ENCODE data around the gene DCAF11. TPM values are rescaled to one million over a fixed set of nuclear protein-coding genes. Genes with fewer than 3 reads are reported as not detected.
A peak's percentile ranks its signal among the peaks of the same experiment; 100 is the strongest.

Gene DCAF11
- 18.1 TPM for polyA plus RNA-seq (2013, experiment 1 of 2)
- polyA plus RNA-seq (2013, experiment 2 of 2): 18.7 TPM

- peak within 1 kb of the TSS; percentile 98 for H3K27ac ChIP-seq (ENCODE audit: low read length, poor library complexity, severe bottlenecking)
- H3K9ac ChIP-seq (ENCODE audit: low read length): peak within 1 kb of the TSS; percentile 97
- peak within 1 kb of the TSS; percentile 85 to 95 for H3K4ac ChIP-seq (ENCODE audit: low read depth in 1 of 2, low read length in 2 of 2)
- no peaks in the 10 kb centered on the region for H3K27me3 ChIP-seq (ENCODE audit: control insufficient read depth in 1 of 2, insufficient read depth in 1 of 2, low read length in 2 of 2)
- H4K91ac ChIP-seq (ENCODE audit: low read length): peak within 1 kb of the TSS; percentile 98
- H4K8ac ChIP-seq (ENCODE audit: low read length): peak within 1 kb of the TSS; percentile 96
- H3K23ac ChIP-seq (ENCODE audit: low read length in 2 of 2): peak within 1 kb of the TSS in 1 of 2 experiments; percentile 16
- peak within 1 kb of the TSS; percentile 97 to 99 for H2BK12ac ChIP-seq (ENCODE audit: low read length in 2 of 2)
- peak within 1 kb of the TSS; percentile 83 for H3K4me2 ChIP-seq (ENCODE audit: low read length, poor library complexity, severe bottlenecking)
- peak within 1 kb of the TSS in 1 of 2 experiments; percentile 98 for H3K14ac ChIP-seq (ENCODE audit: low read length in 2 of 2)
- H3K79me1 ChIP-seq (replicated peaks; ENCODE audit: low read length, poor library complexity, severe bottlenecking): peaks cover 26% of the 10 kb centered on the region
- H3K9me3 ChIP-seq (ENCODE audit: control insufficient read depth, low read length): no peaks in the 10 kb centered on the region
- H2BK15ac ChIP-seq (ENCODE audit: low read depth, poor library complexity, severe bottlenecking): peak within 1 kb of the TSS; percentile 98
- peaks cover 7% of the 10 kb centered on the region for H3K4me1 ChIP-seq (ENCODE audit: control insufficient read depth, insufficient read depth, low read depth, low read length)
- under 1% methylated on average over 46 of the region's 65 CpGs for WGBS
- H2BK120ac ChIP-seq (ENCODE audit: low read depth, low read length): peak within 1 kb of the TSS; percentile 93
- H3K18ac ChIP-seq (ENCODE audit: low read depth in 1 of 2, low read length in 2 of 2): peak within 1 kb of the TSS; percentile 98
- peak within 1 kb of the TSS; percentile 85 for H2AFZ ChIP-seq (ENCODE audit: low read depth, low read length)
- peak within 1 kb of the TSS; percentile 49 for H2AK5ac ChIP-seq (ENCODE audit: low read length, severe bottlenecking)
- peak within 1 kb of the TSS; percentile 89 to 91 for H3K4me3 ChIP-seq (ENCODE audit: insufficient read depth in 1 of 2, low read depth in 1 of 2, low read length in 2 of 2)
- peaks cover 25 to 30% of the 10 kb centered on the region in 2 experiments for H3K36me3 ChIP-seq (ENCODE audit: control insufficient read depth in 1 of 2, insufficient read depth in 2 of 2, low read depth in 1 of 2, low read length in 2 of 2)
- peak; percentile 100 for DNase-seq
- peak within 1 kb of the TSS; percentile 96 for H2BK5ac ChIP-seq (ENCODE audit: low read depth, low read length, poor library complexity, severe bottlenecking)
Measured at GRCh38 chr14:24114532-24115421, at the start of gene DCAF11, which contains the start of gene NRL. TSS of gene DCAF11 (plus strand) at chr14:24114777. CDS start at chr14:24115595, 818 bp downstream. TSS of gene NRL (minus strand) at chr14:24114949. CDS start at chr14:24082848, 32,101 bp downstream.

GRCh38 chr14:24064856-24065255 lies 49.7 kb upstream of the DCAF11 start:
- H2BK15ac ChIP-seq (ENCODE audit: low read depth, poor library complexity, severe bottlenecking): no peak overlapping the region
- no peak overlapping the region for H2BK12ac ChIP-seq (ENCODE audit: low read length in 2 of 2)
- H3K4ac ChIP-seq (ENCODE audit: low read depth in 1 of 2, low read length in 2 of 2): no peak overlapping the region
- peaks cover 3% of the 10 kb centered on the region for H3K4me1 ChIP-seq (ENCODE audit: control insufficient read depth, insufficient read depth, low read depth, low read length)
- H3K18ac ChIP-seq (ENCODE audit: low read depth in 1 of 2, low read length in 2 of 2): no peak overlapping the region
- no peak overlapping the region for H4K8ac ChIP-seq (ENCODE audit: low read length)
- no peak overlapping the region for H3K27ac ChIP-seq (ENCODE audit: low read length, poor library complexity, severe bottlenecking)
- H3K14ac ChIP-seq (ENCODE audit: low read length in 2 of 2): no peak overlapping the region
- no peak overlapping the region for H2BK5ac ChIP-seq (ENCODE audit: low read depth, low read length, poor library complexity, severe bottlenecking)
- H3K23ac ChIP-seq (ENCODE audit: low read length in 2 of 2): no peak overlapping the region
- no peak overlapping the region for H3K4me3 ChIP-seq (ENCODE audit: insufficient read depth in 1 of 2, low read depth in 1 of 2, low read length in 2 of 2)
- H2AFZ ChIP-seq (ENCODE audit: low read depth, low read length): no peak overlapping the region
- no peak overlapping the region for H4K91ac ChIP-seq (ENCODE audit: low read length)
- H3K79me1 ChIP-seq (replicated peaks; ENCODE audit: low read length, poor library complexity, severe bottlenecking): no peaks in the 10 kb centered on the region
- WGBS: 93% methylated on average over 12 of the region's 15 CpGs
- no peak overlapping the region for H2AK5ac ChIP-seq (ENCODE audit: low read length, severe bottlenecking)
- no peak overlapping the region for H3K9ac ChIP-seq (ENCODE audit: low read length)
- no peaks in the 10 kb centered on the region for H3K9me3 ChIP-seq (ENCODE audit: control insufficient read depth, low read length)
- DNase-seq: no peak
- no peaks in the 10 kb centered on the region for H3K36me3 ChIP-seq (ENCODE audit: control insufficient read depth in 1 of 2, insufficient read depth in 2 of 2, low read depth in 1 of 2, low read length in 2 of 2)
- H3K4me2 ChIP-seq (ENCODE audit: low read length, poor library complexity, severe bottlenecking): no peak overlapping the region
- no peak overlapping the region for H2BK120ac ChIP-seq (ENCODE audit: low read depth, low read length)
- peaks cover 62 to 68% of the 10 kb centered on the region in 2 experiments for H3K27me3 ChIP-seq (ENCODE audit: control insufficient read depth in 1 of 2, insufficient read depth in 1 of 2, low read length in 2 of 2)

- H3K9me3 ChIP-seq (ENCODE audit: control insufficient read depth, low read length): no peaks in the 10 kb centered on the region
- 66% methylated on average over 6 of the region's 8 CpGs for WGBS
Measured at GRCh38 chr14:24065408-24065807, 49.2 kb upstream of the DCAF11 start.

GRCh38 chr14:24066496-24067132 lies 48.0 kb upstream of the DCAF11 start:
- Histone ChIP-seq H3K4ac (ENCODE audit: low read depth in 1 of 2, low read length in 2 of 2) (no peak overlapping the region), H3K18ac (ENCODE audit: low read depth in 1 of 2, low read length in 2 of 2) (no peak overlapping the region), H3K4me3 (ENCODE audit: insufficient read depth in 1 of 2, low read depth in 1 of 2, low read length in 2 of 2) (no peak overlapping the region), H2BK15ac (ENCODE audit: low read depth, poor library complexity, severe bottlenecking) (no peak overlapping the region), H3K4me2 (ENCODE audit: low read length, poor library complexity, severe bottlenecking) (no peak overlapping the region), H3K9ac (ENCODE audit: low read length) (no peak overlapping the region), H2AFZ (ENCODE audit: low read depth, low read length) (no peak overlapping the region), H2BK5ac (ENCODE audit: low read depth, low read length, poor library complexity, severe bottlenecking) (no peak overlapping the region), H3K27me3 (ENCODE audit: control insufficient read depth in 1 of 2, insufficient read depth in 1 of 2, low read length in 2 of 2) (peaks cover 65 to 75% of the 10 kb centered on the region in 2 experiments), H3K79me1 (replicated peaks; ENCODE audit: low read length, poor library complexity, severe bottlenecking) (no peaks in the 10 kb centered on the region), H3K23ac (ENCODE audit: low read length in 2 of 2) (no peak overlapping the region), H2BK12ac (ENCODE audit: low read length in 2 of 2) (no peak overlapping the region), H3K9me3 (ENCODE audit: control insufficient read depth, low read length) (no peaks in the 10 kb centered on the region), H2BK120ac (ENCODE audit: low read depth, low read length) (no peak overlapping the region), H3K36me3 (ENCODE audit: control insufficient read depth in 1 of 2, insufficient read depth in 2 of 2, low read depth in 1 of 2, low read length in 2 of 2) (no peaks in the 10 kb centered on the region), H4K8ac (ENCODE audit: low read length) (no peak overlapping the region), H2AK5ac (ENCODE audit: low read length, severe bottlenecking) (no peak overlapping the region), H3K14ac (ENCODE audit: low read length in 2 of 2) (no peak overlapping the region), H3K27ac (ENCODE audit: low read length, poor library complexity, severe bottlenecking) (no peak overlapping the region), H3K4me1 (ENCODE audit: control insufficient read depth, insufficient read depth, low read depth, low read length) (peaks cover 3% of the 10 kb centered on the region), H4K91ac (ENCODE audit: low read length) (no peak overlapping the region)
- WGBS: 84% methylated on average over 8 of the region's 8 CpGs
- no peak for DNase-seq

More at GRCh38 chr14:24065408-24065807, 49.2 kb upstream of the DCAF11 start:
- no peak overlapping the region for H2BK12ac ChIP-seq (ENCODE audit: low read length in 2 of 2)
- no peak overlapping the region for H2AK5ac ChIP-seq (ENCODE audit: low read length, severe bottlenecking)
- no peak overlapping the region for H3K23ac ChIP-seq (ENCODE audit: low read length in 2 of 2)
- no peaks in the 10 kb centered on the region for H3K36me3 ChIP-seq (ENCODE audit: control insufficient read depth in 1 of 2, insufficient read depth in 2 of 2, low read depth in 1 of 2, low read length in 2 of 2)
- DNase-seq: no peak
- no peak overlapping the region for H2BK120ac ChIP-seq (ENCODE audit: low read depth, low read length)
- H3K79me1 ChIP-seq (replicated peaks; ENCODE audit: low read length, poor library complexity, severe bottlenecking): no peaks in the 10 kb centered on the region
- no peak overlapping the region for H3K27ac ChIP-seq (ENCODE audit: low read length, poor library complexity, severe bottlenecking)
- no peak overlapping the region for H2BK5ac ChIP-seq (ENCODE audit: low read depth, low read length, poor library complexity, severe bottlenecking)
- no peak overlapping the region for H2BK15ac ChIP-seq (ENCODE audit: low read depth, poor library complexity, severe bottlenecking)
- H3K14ac ChIP-seq (ENCODE audit: low read length in 2 of 2): no peak overlapping the region
- H4K91ac ChIP-seq (ENCODE audit: low read length): no peak overlapping the region
- peaks cover 67 to 71% of the 10 kb centered on the region in 2 experiments for H3K27me3 ChIP-seq (ENCODE audit: control insufficient read depth in 1 of 2, insufficient read depth in 1 of 2, low read length in 2 of 2)
- no peak overlapping the region for H3K4me2 ChIP-seq (ENCODE audit: low read length, poor library complexity, severe bottlenecking)
- no peak overlapping the region for H3K18ac ChIP-seq (ENCODE audit: low read depth in 1 of 2, low read length in 2 of 2)
- no peak overlapping the region for H3K4ac ChIP-seq (ENCODE audit: low read depth in 1 of 2, low read length in 2 of 2)
- no peak overlapping the region for H3K9ac ChIP-seq (ENCODE audit: low read length)
- no peak overlapping the region for H2AFZ ChIP-seq (ENCODE audit: low read depth, low read length)
- peaks cover 3% of the 10 kb centered on the region for H3K4me1 ChIP-seq (ENCODE audit: control insufficient read depth, insufficient read depth, low read depth, low read length)
- no peak overlapping the region for H4K8ac ChIP-seq (ENCODE audit: low read length)
- H3K4me3 ChIP-seq (ENCODE audit: insufficient read depth in 1 of 2, low read depth in 1 of 2, low read length in 2 of 2): no peak overlapping the region

All from mesenchymal stem cell (in vitro differentiated cells and primary cell).